GM23338 (cell line): Measurements from ENCODE around the gene NAT8L. TPM values are rescaled to one million over a fixed set of nuclear protein-coding genes. Genes with fewer than 3 reads are reported as not detected.

Experiments
- ATAC-seq: fragments of 200-7000 bp; cut with Tn5 transposase; 3 replicates; pipeline ENCODE4 v1.9.1; 2020
- DNase-seq: peaks from one replicate; pipeline ENCODE4 v3.0.0-alpha.2; 2015; ENCODE audit warnings: low spot score
- H2AFZ ChIP-seq: fragments of 200-600 bp; sonication (generic); 2 replicates; pipeline ENCODE4 v1.8.0; 2016; ENCODE audit warnings: antibody characterized with exemption, mild to moderate bottlenecking, moderate library complexity
- H3F3A ChIP-seq: fragments of 200-600 bp; sonication (generic); replicated peaks from 2 replicates; pipeline ENCODE4 v1.8.0; 2017; ENCODE audit warnings: antibody characterized with exemption, mixed run types, low read depth
- H3K27ac ChIP-seq: fragments of 200-600 bp; sonication (generic); 2 replicates; pipeline ENCODE4 v1.6.1; 2016; ENCODE audit warnings: low read depth
- H3K27me3 ChIP-seq: fragments of 200-600 bp; sonication (generic); 2 replicates; pipeline ENCODE4 v1.8.0; 2016; ENCODE audit warnings: mild to moderate bottlenecking, mixed run types, moderate library complexity; ENCODE audit not compliant: insufficient read depth
- H3K36me3 ChIP-seq: fragments of 200-600 bp; sonication (generic); 2 replicates; pipeline ENCODE4 v1.8.0; 2016; ENCODE audit warnings: mild to moderate bottlenecking; ENCODE audit not compliant: insufficient read depth
- H3K4me1 ChIP-seq: fragments of 200-600 bp; sonication (generic); 2 replicates; pipeline ENCODE4 v1.8.0; 2016; ENCODE audit warnings: mild to moderate bottlenecking, moderate library complexity; ENCODE audit not compliant: insufficient read depth
- H3K4me2 ChIP-seq: fragments of 200-600 bp; sonication (generic); 2 replicates; pipeline ENCODE4 v1.7.1; 2017; ENCODE audit warnings: mixed run types
- H3K4me3 ChIP-seq: fragments of 200-600 bp; sonication (generic); 2 replicates; pipeline ENCODE4 v1.6.1; 2016; ENCODE audit warnings: mixed run types
- H3K79me2 ChIP-seq: fragments of 200-600 bp; sonication (generic); replicated peaks from 2 replicates; pipeline ENCODE4 v1.8.0; 2017; ENCODE audit warnings: mild to moderate bottlenecking; ENCODE audit not compliant: insufficient read depth
- H3K9me2 ChIP-seq: fragments of 200-600 bp; sonication (generic); 2 replicates; pipeline ENCODE4 v1.8.0; 2017; ENCODE audit not compliant: insufficient read depth
- H4K20me1 ChIP-seq: fragments of 200-600 bp; sonication (generic); replicated peaks from 2 replicates; pipeline ENCODE4 v1.8.0; 2017; ENCODE audit warnings: mild to moderate bottlenecking; ENCODE audit not compliant: insufficient read depth
- H3K27ac Mint-ChIP-seq: 2 replicates; pipeline ENCODE4 v1.8.0; 2020; ENCODE audit warnings: inconsistent platforms, mild to moderate bottlenecking, moderate library complexity, mixed read lengths
- H3K27me3 Mint-ChIP-seq: 3 replicates; pipeline ENCODE4 v1.8.0; 2022; ENCODE audit warnings: low read depth, mild to moderate bottlenecking, moderate library complexity, mixed read lengths, inconsistent platforms; ENCODE audit not compliant: insufficient read depth, poor library complexity
- H3K36me3 Mint-ChIP-seq: 3 replicates; pipeline ENCODE4 v1.8.0; 2021; ENCODE audit warnings: low read depth, mild to moderate bottlenecking, inconsistent platforms, moderate library complexity, mixed read lengths
- H3K4me1 Mint-ChIP-seq: 3 replicates; pipeline ENCODE4 v1.8.0; 2020; ENCODE audit warnings: mild to moderate bottlenecking, inconsistent platforms, mixed read lengths
- H3K4me3 Mint-ChIP-seq: 3 replicates; pipeline ENCODE4 v1.8.0; 2021; ENCODE audit warnings: moderate library complexity, mild to moderate bottlenecking, inconsistent platforms, mixed read lengths
- H3K9me3 Mint-ChIP-seq: 3 replicates; pipeline ENCODE4 v1.8.0; 2020; ENCODE audit warnings: moderate library complexity, mild to moderate bottlenecking, inconsistent platforms, mixed read lengths
- CREB1 ChIP-seq: fragments of 250-450 bp; sonication (Bioruptor Pico); IDR thresholded peaks from 2 replicates; pipeline ENCODE4 v1.5.0; 2020; ENCODE audit warnings: low read depth, mild to moderate bottlenecking, moderate library complexity
- CTCF ChIP-seq, 2 experiments: fragments of 200-600 bp in 1 of 2; sonication (generic) in 1 of 2; conservative IDR thresholded peaks; 2 replicates each; pipeline versions ENCODE4 v1.5.1 to v1.6.1; 2016 to 2017; ENCODE audit warnings: antibody characterized with exemption in 2 of 2, low read depth in 2 of 2, mild to moderate bottlenecking in 2 of 2, moderate library complexity in 1 of 2
- ETS1 ChIP-seq: IDR thresholded peaks from 2 replicates; pipeline ENCODE4 v1.6.1; 2016; ENCODE audit warnings: antibody characterized with exemption
- EZH2 ChIP-seq: fragments of 200-600 bp; sonication (generic); IDR thresholded peaks from one replicate; pipeline ENCODE4 v1.8.0; 2017; ENCODE audit warnings: antibody characterized with exemption, mild to moderate bottlenecking, low read depth; ENCODE audit not compliant: unreplicated experiment
- EZH2phosphoT487 ChIP-seq: fragments of 200-600 bp; sonication (generic); IDR thresholded peaks from one replicate; pipeline ENCODE4 v1.8.1; 2018; ENCODE audit warnings: antibody characterized with exemption; ENCODE audit not compliant: unreplicated experiment
- JUNB ChIP-seq: IDR thresholded peaks from one replicate; pipeline ENCODE4 v1.6.1; 2016; ENCODE audit warnings: antibody characterized with exemption; ENCODE audit not compliant: unreplicated experiment
- NANOG ChIP-seq: IDR thresholded peaks from 2 replicates; pipeline ENCODE4 v1.6.1; 2016; ENCODE audit warnings: antibody characterized with exemption, borderline replicate concordance
- POLR2AphosphoS5 ChIP-seq: IDR thresholded peaks from 2 replicates; pipeline ENCODE4 v1.6.1; 2016; ENCODE audit warnings: antibody characterized with exemption, low read depth
- STAT1 ChIP-seq: IDR thresholded peaks from one replicate; pipeline ENCODE4 v1.6.1; 2016; ENCODE audit warnings: antibody characterized with exemption; ENCODE audit not compliant: unreplicated experiment
- ZNF114 ChIP-seq: fragments of 250-450 bp; sonication (Bioruptor Pico); IDR thresholded peaks from 2 replicates; pipeline ENCODE4 v1.5.0; 2020; ENCODE audit warnings: mild to moderate bottlenecking, moderate library complexity
- ZNF331 ChIP-seq: fragments of 250-450 bp; sonication (Bioruptor Pico); IDR thresholded peaks from 2 replicates; pipeline ENCODE4 v1.5.0; 2020; ENCODE audit warnings: low read depth, mild to moderate bottlenecking, moderate library complexity
- polyA plus RNA-seq: library from polyadenylated mRNA; unstranded; fragments of >200 nt; fragmentation: Nextera tagmentation; extraction: Ambion mirVana; gene quantifications from 2 replicates; pipeline ENCODE4 v1.2.1, GENCODE V29; 2016
- total RNA-seq: library from RNA; depleted of rRNA; stranded (reverse); fragments of >200 nt; shearing (Covaris generic); gene quantifications from 2 replicates; pipeline ENCODE4 v1.2.3, GENCODE V29; 2014
- TF ChIP-seq, protein P1 (sequence below): fragments of 250-450 bp; sonication (Bioruptor Pico); IDR thresholded peaks from 2 replicates; pipeline ENCODE4 v1.5.0; 2020; ENCODE audit warnings: mild to moderate bottlenecking, moderate library complexity

Gene NAT8L
- total and polyA plus RNA-seq, 2 experiments from 2014 or later = 1.6 to 9.7 TPM

GRCh38 chr4:2073808-2074481 is 14.8 kb downstream of the NAT8L start:
- Histone ChIP-seq H3K4me2 (no peak overlapping the region), H3K4me1 (no peaks in the 10 kb centered on the region), H3K79me2 (no peaks in the 10 kb centered on the region), H3K27ac (no peak overlapping the region), H4K20me1 (no peaks in the 10 kb centered on the region), H3F3A (no peaks in the 10 kb centered on the region), H2AFZ (no peak overlapping the region), H3K9me2 (no peaks in the 10 kb centered on the region), H3K27me3 (no peaks in the 10 kb centered on the region), H3K36me3 (no peaks in the 10 kb centered on the region), H3K4me3 (no peak overlapping the region)
- Mint-ChIP-seq H3K36me3 (no peaks in the 10 kb centered on the region), H3K27me3 (peaks cover 5% of the 10 kb centered on the region), H3K9me3 (no peaks in the 10 kb centered on the region), H3K4me3 (no peak overlapping the region), H3K27ac (no peak overlapping the region), H3K4me1 (peaks cover 9% of the 10 kb centered on the region)
- no peak for TF ChIP-seq EZH2phosphoT487
- no peak for TF ChIP-seq CREB1 (CRISPR knock-in tag)
- TF ChIP-seq ZNF114 (CRISPR knock-in tag) = no peak
- TF ChIP-seq STAT1 = no peak
- no peak for TF ChIP-seq CTCF (conservative IDR thresholded peaks at IDR 0.05; ENCODE audit: low read depth in 2 of 2)
- TF ChIP-seq ETS1 = no peak
- TF ChIP-seq NANOG = no peak
- no peak for TF ChIP-seq POLR2AphosphoS5
- TF ChIP-seq ZNF331 (CRISPR knock-in tag) = no peak
- TF ChIP-seq, protein P1, sequence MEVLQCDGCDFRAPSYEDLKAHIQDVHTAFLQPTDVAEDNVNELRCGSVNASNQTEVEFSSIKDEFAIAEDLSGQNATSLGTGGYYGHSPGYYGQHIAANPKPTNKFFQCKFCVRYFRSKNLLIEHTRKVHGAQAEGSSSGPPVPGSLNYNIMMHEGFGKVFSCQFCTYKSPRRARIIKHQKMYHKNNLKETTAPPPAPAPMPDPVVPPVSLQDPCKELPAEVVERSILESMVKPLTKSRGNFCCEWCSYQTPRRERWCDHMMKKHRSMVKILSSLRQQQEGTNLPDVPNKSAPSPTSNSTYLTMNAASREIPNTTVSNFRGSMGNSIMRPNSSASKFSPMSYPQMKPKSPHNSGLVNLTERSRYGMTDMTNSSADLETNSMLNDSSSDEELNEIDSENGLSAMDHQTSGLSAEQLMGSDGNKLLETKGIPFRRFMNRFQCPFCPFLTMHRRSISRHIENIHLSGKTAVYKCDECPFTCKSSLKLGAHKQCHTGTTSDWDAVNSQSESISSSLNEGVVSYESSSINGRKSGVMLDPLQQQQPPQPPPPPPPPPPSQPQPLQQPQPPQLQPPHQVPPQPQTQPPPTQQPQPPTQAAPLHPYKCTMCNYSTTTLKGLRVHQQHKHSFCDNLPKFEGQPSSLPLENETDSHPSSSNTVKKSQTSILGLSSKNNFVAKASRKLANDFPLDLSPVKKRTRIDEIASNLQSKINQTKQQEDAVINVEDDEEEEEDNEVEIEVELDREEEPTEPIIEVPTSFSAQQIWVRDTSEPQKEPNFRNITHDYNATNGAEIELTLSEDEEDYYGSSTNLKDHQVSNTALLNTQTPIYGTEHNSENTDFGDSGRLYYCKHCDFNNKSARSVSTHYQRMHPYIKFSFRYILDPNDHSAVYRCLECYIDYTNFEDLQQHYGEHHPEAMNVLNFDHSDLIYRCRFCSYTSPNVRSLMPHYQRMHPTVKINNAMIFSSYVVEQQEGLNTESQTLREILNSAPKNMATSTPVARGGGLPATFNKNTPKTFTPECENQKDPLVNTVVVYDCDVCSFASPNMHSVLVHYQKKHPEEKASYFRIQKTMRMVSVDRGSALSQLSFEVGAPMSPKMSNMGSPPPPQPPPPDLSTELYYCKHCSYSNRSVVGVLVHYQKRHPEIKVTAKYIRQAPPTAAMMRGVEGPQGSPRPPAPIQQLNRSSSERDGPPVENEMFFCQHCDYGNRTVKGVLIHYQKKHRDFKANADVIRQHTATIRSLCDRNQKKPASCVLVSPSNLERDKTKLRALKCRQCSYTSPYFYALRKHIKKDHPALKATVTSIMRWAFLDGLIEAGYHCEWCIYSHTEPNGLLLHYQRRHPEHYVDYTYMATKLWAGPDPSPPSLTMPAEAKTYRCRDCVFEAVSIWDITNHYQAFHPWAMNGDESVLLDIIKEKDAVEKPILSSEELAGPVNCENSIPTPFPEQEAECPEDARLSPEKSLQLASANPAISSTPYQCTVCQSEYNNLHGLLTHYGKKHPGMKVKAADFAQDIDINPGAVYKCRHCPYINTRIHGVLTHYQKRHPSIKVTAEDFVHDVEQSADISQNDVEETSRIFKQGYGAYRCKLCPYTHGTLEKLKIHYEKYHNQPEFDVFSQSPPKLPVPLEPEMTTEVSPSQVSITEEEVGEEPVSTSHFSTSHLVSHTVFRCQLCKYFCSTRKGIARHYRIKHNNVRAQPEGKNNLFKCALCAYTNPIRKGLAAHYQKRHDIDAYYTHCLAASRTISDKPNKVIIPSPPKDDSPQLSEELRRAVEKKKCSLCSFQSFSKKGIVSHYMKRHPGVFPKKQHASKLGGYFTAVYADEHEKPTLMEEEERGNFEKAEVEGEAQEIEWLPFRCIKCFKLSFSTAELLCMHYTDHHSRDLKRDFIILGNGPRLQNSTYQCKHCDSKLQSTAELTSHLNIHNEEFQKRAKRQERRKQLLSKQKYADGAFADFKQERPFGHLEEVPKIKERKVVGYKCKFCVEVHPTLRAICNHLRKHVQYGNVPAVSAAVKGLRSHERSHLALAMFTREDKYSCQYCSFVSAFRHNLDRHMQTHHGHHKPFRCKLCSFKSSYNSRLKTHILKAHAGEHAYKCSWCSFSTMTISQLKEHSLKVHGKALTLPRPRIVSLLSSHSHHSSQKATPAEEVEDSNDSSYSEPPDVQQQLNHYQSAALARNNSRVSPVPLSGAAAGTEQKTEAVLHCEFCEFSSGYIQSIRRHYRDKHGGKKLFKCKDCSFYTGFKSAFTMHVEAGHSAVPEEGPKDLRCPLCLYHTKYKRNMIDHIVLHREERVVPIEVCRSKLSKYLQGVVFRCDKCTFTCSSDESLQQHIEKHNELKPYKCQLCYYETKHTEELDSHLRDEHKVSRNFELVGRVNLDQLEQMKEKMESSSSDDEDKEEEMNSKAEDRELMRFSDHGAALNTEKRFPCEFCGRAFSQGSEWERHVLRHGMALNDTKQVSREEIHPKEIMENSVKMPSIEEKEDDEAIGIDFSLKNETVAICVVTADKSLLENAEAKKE (CRISPR knock-in tag) = no peak
- TF ChIP-seq EZH2 = no peak
- no peak for TF ChIP-seq JUNB
- DNase-seq (no peak), ATAC-seq (no peak)
